Lower lobe of right lung (tissue), 2 donors: ENCODE results near the gene MTURN. TPM values are rescaled to one million over a fixed set of nuclear protein-coding genes. Genes with fewer than 3 reads are reported as not detected.

ENCODE experiments used
- ATAC-seq, 2 donors: fragments of 200-7000 bp; cut with Tn5 transposase; one replicate each; pipeline ENCODE4 v1.9.1; 2020 to 2022; ENCODE audit warnings: mild to moderate bottlenecking in 2 of 2, moderate library complexity in 2 of 2
- DNase-seq: peaks from one replicate; pipeline ENCODE4 v3.0.0-alpha.2; 2020
- H3K27ac ChIP-seq: fragments of 200-600 bp; one replicate; pipeline ENCODE4 v1.8.0; 2022
- H3K27me3 ChIP-seq: fragments of 200-600 bp; one replicate; pipeline ENCODE4 v1.8.0; 2022; ENCODE audit warnings: low read depth
- H3K36me3 ChIP-seq: fragments of 200-600 bp; one replicate; pipeline ENCODE4 v1.8.0; 2022; ENCODE audit warnings: mild to moderate bottlenecking
- H3K4me1 ChIP-seq: fragments of 200-600 bp; one replicate; pipeline ENCODE4 v1.8.0; 2022
- H3K4me3 ChIP-seq: fragments of 200-600 bp; one replicate; pipeline ENCODE4 v1.8.0; 2022; ENCODE audit warnings: mild to moderate bottlenecking
- H3K9me3 ChIP-seq: fragments of 200-600 bp; one replicate; pipeline ENCODE4 v1.8.0; 2022
- intact Hi-C: fragments of 100-400 bp; cut with DNase I; formaldehyde crosslinking; loops from one replicate; pipeline ENCODE4 v1.11.0; 2022
- total RNA-seq: library from RNA; stranded (reverse); fragmentation: NEBNext Ultra II Directional; extraction: Animal tissue kit (Norgen Biotek cat#: 25700); gene quantifications from one replicate; pipeline ENCODE4 v1.2.1, GENCODE V29; 2021
- TF ChIP-seq, protein P1 (sequence below): fragments of 200-600 bp; IDR thresholded peaks from one replicate; pipeline ENCODE4 v1.8.0; 2022; ENCODE audit warnings: antibody characterized with exemption, mild to moderate bottlenecking
- donor health status: DM: no; HTN: yes; CAD: no; lungs with severe emphysema.

The MTURN gene
- total RNA-seq, 1 donor from 2014 or later = 39.4 TPM

DNA sequence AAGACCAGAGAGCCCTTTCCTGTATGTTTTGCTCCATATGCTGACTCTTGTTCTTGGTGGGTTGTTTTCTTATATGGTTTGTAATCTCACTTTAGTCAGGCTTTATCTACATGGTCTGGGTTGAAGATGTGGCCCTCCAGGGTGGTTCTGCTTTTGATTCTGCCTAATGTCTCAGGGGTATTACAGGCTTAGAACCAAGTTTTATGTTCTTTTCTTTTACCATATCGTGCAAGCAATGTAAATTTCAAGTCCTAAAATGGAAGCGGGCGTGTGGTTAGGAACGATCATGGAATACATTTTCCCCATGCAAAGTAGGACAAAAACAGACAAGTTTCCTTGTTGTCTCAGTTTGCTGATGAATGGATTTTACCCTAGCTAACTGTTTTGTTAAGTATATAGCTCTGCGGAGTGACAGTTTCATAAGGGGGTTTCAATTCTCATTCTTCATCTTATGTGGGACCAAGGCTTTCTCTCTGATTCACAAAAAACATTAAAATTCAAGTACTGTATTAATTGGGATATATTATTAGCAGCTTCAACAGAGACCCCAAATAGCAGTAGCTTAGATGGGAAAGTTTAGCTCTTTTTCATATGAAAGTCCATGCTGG lies 58.7 kb downstream of the MTURN start:
- Histone ChIP-seq H3K9me3 (no peaks in the 10 kb centered on the region), H3K27me3 (no peaks in the 10 kb centered on the region), H3K4me1 (no peaks in the 10 kb centered on the region), H3K36me3 (no peaks in the 10 kb centered on the region), H3K27ac (no peak overlapping the region), H3K4me3 (no peak overlapping the region)
- TF ChIP-seq, protein P1, sequence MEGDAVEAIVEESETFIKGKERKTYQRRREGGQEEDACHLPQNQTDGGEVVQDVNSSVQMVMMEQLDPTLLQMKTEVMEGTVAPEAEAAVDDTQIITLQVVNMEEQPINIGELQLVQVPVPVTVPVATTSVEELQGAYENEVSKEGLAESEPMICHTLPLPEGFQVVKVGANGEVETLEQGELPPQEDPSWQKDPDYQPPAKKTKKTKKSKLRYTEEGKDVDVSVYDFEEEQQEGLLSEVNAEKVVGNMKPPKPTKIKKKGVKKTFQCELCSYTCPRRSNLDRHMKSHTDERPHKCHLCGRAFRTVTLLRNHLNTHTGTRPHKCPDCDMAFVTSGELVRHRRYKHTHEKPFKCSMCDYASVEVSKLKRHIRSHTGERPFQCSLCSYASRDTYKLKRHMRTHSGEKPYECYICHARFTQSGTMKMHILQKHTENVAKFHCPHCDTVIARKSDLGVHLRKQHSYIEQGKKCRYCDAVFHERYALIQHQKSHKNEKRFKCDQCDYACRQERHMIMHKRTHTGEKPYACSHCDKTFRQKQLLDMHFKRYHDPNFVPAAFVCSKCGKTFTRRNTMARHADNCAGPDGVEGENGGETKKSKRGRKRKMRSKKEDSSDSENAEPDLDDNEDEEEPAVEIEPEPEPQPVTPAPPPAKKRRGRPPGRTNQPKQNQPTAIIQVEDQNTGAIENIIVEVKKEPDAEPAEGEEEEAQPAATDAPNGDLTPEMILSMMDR = no peak
- ATAC-seq (no peak), DNase-seq (no peak)
- intact Hi-C loops = no loop called here

GRCh38 chr7:30196408-30196807 lies 61.6 kb downstream of the MTURN start:
- ATAC-seq (no peak), DNase-seq (no peak)
- Histone ChIP-seq H3K4me3 (no peak overlapping the region), H3K9me3 (no peaks in the 10 kb centered on the region), H3K4me1 (no peaks in the 10 kb centered on the region), H3K36me3 (no peaks in the 10 kb centered on the region), H3K27ac (no peak overlapping the region), H3K27me3 (no peaks in the 10 kb centered on the region)
- intact Hi-C loops = no loop called here
- TF ChIP-seq, protein P1 = no peak

GRCh38 chr7:30197438-30197837 lies 62.7 kb downstream of the MTURN start:
- intact Hi-C loops = no loop called here

DNA sequence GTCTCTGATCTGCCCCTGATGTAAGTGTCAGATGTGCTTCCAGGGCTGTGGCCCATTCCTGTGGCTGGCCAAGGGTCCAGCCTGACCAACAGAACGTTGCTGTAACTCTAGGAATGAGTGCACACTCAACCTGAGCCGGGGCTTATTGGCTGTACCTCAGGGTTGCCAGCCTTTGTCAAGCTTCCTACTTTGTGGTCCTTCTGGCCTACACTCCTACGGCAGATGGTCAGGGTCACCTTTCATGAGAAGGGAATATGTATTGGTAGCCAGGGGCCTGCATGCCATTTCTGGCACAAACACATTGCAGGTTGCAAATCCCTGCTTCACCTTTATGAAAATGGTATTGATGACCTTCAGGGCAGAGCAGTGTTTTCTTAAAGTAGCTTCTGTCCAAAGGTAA lies 64.5 kb downstream of the MTURN start:
- no peak for DNase-seq
- intact Hi-C loops = no loop called here
- Histone ChIP-seq H3K4me1 (no peaks in the 10 kb centered on the region), H3K9me3 (no peaks in the 10 kb centered on the region), H3K36me3 (no peaks in the 10 kb centered on the region), H3K4me3 (no peak overlapping the region), H3K27me3 (no peaks in the 10 kb centered on the region), H3K27ac (no peak overlapping the region)
- ATAC-seq = no peak
- TF ChIP-seq, protein P1 = no peak

More at GRCh38 chr7:30197438-30197837, 62.7 kb downstream of the MTURN start:
- Histone ChIP-seq H3K27me3 (no peaks in the 10 kb centered on the region), H3K9me3 (no peaks in the 10 kb centered on the region), H3K36me3 (no peaks in the 10 kb centered on the region), H3K4me1 (no peaks in the 10 kb centered on the region), H3K27ac (no peak overlapping the region), H3K4me3 (no peak overlapping the region)
- ATAC-seq (no peak), DNase-seq (no peak)
- TF ChIP-seq, protein P1 = no peak

GRCh38 chr7:30200591-30200990 lies 65.8 kb downstream of the MTURN start:
- intact Hi-C loops = no loop called here
- Histone ChIP-seq H3K36me3 (no peaks in the 10 kb centered on the region), H3K27ac (no peak overlapping the region), H3K4me3 (no peak overlapping the region), H3K27me3 (no peaks in the 10 kb centered on the region), H3K9me3 (no peaks in the 10 kb centered on the region), H3K4me1 (no peaks in the 10 kb centered on the region)
- no peak for ATAC-seq
- TF ChIP-seq, protein P1 = no peak
- DNase-seq = no peak
